Stimulated activated CD4-positive, alpha-beta T cell treated with anti-CD3 and anti-CD28 coated beads, Interleukin-4, amount 100 ng/mL, for 24 hours (primary cell): ENCODE results near the gene KRT78.
A peak's percentile ranks its signal among the peaks of the same experiment; 100 is the strongest.
"Not testable (repeated sequence)": the region's sequence is repeated elsewhere in the genome, so short reads cannot be mapped to it uniquely, and the experiment has no call there.

Experiments
- DNase-seq: peaks from one replicate; pipeline ENCODE4 v3.0.0-alpha.2; 2020

The KRT78 gene

GRCh38 chr12:52848661-52849255, at the start of gene KRT78:
Gene KRT78, minus strand, starts transcription at chr12:52848994. Its CDS starts 64 bp downstream, at chr12:52848930.
- no peak for DNase-seq

DNA sequence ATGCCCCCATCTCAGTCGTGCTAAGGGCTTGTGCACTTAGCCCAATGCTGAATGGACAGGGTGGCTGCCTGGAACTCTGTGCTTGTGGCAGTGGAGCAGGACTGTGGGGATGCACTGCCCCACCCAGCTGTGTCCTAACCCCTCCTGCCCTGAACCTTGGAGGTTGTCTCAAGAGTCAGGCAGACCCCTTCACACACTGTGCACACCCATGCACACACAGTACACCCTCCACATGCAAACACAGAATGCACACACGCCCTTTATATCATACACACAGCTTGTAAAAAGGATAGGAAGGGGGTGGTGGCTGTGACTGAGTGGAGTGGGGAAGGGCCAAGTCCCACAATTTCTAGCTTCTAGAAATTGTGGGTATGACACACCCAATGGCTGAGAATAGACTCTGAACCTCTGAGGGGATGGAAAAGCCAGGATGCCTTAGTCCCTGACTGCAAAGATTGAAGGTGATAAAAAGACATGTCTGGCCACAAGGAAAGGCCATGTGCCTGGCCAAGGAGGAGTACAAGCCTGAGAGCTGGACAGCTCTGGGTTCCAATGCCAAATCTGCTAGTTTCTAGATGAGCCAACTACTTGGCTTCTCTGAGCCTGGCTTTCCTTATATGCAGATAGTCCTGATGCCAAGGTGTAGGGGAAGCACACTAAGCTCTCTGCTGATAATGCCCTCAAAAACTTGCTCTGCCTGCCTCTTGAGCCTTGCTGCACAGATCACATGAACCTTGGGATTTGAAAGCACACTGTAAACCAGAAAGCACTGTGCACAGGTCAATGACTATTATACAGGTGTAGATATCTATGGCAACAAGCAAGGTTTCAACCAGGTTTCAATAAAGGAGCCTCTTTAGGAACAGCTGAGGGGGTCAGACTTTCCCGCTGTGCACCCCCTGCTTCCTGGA, 47.7 kb upstream of the KRT78 start:
- DNase-seq = no peak

DNA sequence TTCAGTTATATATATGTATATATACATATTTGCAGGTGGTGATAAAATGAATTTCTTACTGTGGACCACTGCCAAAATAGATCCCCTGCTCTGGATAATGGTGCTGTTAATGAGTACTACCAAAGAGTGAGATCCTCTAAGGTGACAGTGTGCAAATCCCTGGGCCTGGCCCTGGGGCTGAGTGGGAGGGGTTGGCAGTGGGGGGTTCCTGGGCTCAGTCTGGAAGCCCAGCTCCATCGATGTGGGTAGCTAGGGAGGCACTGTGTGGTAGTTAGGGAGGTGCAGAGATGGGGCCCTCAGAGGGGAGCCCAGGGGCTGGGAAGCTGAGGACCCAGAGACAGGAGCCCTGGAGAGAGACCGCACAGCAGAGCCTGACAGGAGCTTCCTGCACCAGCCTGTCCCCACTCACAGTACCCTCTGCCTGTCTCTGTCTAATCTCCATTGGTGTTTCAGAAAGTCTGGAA, 47.0 kb upstream of the KRT78 start:
- DNase-seq = no peak

DNA sequence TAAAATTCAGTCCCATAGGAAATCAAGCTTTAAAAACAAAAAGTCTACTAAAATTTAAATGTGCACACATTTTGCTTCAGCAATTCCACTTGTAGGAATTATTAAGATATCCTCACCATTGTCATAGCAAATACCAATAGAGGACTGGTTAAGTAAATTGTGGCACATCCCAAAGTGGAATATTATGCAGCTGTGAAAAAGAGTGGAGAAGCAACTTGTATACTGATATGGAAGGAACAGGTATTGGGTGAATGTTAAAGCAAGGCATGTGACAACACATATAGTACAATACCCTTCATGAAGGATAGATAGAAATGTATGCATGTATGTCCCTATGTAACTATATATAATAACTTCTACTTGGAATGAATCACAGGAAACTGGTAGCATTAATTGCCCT, 44.2 kb upstream of the KRT78 start:
- no peak for DNase-seq

DNA sequence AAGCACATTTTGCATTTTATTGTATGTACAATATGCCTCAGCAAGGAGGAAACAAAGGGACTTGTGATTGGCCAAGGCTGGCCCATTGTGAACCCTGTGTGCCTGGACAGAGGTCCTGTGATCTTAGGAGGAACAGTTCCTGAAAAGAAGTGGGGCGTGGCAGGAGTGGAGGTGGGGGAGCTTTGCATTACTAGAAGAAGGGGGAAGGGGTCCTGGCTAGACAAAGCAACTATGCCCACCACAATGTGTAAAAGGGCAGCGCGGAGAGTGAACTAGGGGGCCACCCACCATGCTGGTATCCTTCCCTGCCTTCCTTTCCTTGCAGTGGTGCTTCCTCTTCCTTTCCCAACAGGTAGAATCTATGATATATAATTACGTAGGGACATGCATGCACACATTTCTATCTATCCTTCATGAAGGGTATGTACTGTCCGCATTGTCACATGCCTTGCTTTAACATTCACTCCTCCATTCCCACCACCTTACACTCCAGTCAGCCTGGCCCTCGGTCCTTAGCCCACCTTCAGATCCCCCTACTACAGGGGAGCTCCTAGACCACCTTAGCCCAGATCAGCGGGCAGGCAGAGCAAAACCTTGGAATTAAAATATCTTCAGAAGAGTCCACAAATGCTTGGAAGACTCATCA, 43.5 kb upstream of the KRT78 start:
- DNase-seq = no peak

- DNase-seq = no peak
These were observed 42.2 kb upstream of the KRT78 start for GRCh38 chr12:52891044-52891443.

DNA sequence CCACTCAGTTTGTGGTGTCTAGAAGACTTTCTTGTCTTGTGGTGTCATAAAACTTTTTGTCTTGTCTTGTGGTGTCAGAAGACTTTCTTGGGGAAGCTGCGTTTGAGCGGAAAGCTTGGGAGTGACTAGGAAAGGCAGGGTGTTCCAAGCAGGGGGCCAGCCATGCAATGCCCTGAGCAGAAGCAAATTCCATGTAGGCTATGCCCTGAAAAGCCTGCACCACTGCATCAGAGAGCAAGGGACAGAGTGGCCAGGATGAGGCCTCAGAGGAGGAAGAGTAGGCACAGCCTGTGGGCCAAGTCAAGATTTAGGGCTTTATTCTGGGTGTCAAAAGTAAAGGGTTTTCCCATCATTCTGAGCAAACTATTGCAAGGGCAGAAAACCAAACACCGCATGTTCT, 41.6 kb upstream of the KRT78 start:
- DNase-seq = no peak

DNA sequence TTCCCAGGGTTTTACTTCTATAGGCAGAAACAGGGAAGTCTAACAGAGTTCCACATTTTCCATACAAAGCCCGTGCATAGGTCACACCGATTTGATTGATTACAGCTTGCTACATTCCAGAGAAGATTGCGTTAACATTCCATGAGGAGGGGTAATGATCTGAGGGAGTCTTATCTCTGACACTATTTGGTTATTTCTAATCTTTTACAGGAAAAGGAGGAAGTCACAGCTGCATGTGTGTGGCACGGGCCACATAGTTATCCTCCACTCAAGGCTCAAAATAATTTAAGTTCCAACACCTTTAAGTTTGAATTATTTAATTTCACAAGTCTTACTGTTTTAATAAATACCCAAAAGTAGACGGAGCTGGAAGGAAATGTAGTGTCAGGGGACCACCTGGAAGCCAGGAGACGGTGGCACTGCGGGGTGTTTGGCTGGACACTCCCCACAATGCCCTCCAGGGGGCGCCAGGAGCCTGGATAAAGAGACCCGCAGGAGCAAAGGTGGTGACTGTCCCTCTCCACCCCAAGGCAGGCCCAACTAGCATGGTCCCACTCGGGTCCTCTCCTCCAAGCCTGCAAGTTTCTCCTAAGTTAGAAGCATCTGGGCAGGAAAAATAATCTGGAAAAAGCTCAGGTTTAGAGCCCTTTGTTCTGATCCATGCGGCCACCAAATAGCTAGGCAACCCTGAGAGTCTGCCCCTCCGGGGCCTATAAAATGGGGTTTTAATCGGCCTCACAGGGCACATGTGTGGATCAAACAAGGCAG, 35.9 kb upstream of the KRT78 start:
- DNase-seq = peak; percentile 84

DNA sequence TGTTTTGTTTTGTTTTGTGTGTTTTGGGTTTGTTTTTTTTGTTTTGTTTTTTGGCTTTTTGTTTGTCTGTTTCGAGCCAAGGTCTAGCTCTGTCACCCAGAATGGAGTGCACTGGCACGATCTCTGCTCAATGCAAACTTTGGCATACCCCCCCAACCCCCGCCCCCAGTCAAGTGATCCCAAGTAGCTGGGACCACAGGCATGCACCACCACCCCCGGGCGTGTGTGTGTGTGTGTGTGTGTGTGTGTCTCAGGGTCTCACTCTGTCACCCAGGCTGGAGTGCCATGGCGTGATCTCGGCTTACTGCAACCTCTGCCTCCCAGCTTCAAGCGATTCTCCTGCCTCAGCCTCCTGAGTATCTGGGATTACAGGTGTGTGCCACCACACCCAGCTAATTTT, 31.7 kb upstream of the KRT78 start:
- DNase-seq = not testable (repeated sequence)

- peak; percentile 74 for DNase-seq
These were observed 30.9 kb upstream of the KRT78 start for GRCh38 chr12:52879394-52880351.

GRCh38 chr12:52878507-52879393, 30.0 kb upstream of the KRT78 start:
- DNase-seq = no peak

DNA sequence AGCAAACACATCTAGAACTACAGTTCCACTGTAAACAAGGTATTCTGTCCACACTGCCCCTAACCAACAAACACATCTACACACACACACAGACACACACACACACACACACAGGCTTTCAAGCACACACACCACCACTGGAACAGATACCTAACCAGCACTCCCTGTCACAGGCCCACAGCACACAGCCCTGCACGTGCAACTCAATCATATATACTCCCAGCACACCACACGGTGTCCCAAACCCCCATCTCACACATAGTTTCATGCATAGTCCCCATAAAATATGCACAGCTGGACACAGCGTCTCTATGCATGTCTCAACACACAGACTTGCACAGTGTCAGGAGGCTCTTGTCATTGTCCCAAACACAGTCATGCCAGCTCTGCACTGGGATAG, 28.4 kb upstream of the KRT78 start:
- no peak for DNase-seq

DNA sequence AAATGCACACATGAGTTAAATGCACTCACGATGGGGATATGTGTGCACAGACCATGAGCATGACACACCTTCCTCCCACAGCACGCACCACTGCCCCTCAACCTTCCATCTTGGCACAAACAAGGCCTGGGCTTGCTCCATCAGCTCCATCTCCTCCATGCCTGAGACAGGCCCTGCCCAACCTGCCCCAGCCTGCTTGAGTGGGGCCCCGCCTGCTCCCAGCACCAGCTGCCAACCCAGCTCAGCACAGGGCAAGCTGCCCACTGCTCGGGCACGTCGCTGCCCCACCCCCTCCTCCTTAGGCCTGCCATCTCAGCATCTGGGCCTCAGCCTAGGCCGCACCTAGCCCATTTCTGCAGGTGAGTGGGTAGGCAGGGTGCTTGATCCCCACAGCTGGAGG, 27.6 kb upstream of the KRT78 start:
- no peak for DNase-seq

DNA sequence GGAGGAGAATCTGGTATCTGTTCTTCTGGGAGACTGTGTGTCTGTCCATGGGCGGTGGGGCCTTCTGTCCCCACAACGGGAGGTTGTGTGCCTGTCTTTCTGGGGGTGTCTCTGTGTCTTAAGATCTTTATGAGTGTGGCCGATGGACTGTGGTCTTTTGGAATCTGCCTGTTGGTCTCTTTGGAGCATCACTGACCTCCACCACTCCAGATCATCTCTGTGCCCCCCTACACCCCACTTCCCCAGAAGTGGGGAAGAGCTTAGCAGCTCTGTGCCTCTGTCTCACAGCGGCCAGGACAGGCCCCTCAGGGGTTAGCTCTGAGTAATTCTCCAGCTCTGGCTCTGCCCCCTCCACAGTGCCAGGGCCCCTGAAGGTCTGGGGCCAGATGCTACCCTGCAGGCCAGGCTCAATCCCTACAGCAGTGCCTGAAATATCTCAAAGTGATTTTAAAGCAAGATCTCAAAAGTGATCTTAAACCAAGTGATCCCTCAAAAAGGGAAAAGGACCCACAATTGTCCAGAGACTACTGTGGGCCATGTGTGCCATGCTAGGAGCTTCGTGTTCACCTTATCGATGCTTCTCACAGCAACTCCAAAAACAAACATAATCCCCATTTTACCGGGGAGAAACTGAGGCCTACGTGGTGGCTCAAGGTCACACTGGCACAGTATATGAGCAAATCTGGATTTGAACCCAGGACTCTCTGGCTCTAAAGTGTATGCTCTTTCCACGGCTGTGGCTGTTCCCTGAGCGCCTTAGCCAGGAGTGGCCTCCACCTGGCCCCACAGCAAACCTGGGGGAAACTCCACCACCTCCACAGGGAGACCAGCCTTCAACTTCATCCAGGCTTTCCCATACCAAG, 26.0 kb upstream of the KRT78 start:
- DNase-seq = no peak

DNA sequence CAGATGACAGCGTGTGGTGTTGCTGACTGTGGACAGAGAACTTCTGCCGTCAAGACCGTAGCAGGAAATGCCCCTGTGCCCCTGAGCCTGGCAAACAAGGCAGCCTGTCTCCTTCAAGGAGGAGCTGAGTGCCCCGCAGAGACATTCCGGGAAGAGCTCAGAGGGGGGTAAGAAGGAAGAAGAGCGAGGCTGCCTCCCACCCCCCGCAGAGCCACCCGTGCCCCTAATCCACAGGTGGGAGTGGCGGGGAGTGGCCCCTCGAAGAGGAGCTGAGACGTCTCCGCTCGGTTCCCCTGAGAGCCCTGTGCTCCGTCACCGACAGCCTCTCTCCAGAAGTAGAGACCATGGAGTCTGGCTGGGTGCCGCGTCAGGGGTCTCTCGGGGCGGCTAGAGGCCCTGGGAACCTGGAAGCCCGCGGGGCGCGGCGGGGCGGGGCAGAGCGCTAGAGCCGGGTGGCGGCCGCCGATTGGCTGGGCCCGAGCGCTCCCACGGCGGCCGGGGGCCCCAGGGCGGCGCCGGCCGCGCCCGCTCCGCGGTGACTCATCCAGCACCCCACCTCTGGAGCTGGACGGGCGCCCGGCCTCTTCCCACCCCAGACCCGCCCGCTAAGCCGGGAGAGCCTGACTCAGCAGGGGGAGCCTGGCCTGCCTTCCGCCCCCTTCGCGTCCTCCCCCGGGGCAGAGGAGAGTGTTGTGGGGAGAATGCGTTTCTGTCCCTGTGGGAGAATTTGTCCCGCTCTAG, 25.2 kb upstream of the KRT78 start:
- peak; percentile 50 for DNase-seq

DNA sequence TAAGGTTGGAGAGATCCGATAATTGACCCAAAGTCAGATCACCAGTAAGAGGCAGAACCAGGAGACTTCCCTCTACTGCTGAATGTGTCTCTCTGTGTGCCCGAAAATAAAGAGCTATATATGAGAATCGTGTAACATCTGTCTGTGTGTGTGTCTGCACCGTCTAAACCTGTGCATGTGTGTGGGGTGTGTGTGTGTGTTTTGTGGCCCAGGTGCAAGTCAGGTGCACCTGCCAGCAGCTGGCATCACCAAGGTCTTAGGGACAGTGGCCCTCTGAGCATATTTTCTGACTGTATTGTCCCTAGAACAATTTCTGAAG, 24.7 kb upstream of the KRT78 start:
- DNase-seq = no peak

- no peak for DNase-seq
These were observed 24.0 kb upstream of the KRT78 start for GRCh38 chr12:52872644-52873389.

DNA sequence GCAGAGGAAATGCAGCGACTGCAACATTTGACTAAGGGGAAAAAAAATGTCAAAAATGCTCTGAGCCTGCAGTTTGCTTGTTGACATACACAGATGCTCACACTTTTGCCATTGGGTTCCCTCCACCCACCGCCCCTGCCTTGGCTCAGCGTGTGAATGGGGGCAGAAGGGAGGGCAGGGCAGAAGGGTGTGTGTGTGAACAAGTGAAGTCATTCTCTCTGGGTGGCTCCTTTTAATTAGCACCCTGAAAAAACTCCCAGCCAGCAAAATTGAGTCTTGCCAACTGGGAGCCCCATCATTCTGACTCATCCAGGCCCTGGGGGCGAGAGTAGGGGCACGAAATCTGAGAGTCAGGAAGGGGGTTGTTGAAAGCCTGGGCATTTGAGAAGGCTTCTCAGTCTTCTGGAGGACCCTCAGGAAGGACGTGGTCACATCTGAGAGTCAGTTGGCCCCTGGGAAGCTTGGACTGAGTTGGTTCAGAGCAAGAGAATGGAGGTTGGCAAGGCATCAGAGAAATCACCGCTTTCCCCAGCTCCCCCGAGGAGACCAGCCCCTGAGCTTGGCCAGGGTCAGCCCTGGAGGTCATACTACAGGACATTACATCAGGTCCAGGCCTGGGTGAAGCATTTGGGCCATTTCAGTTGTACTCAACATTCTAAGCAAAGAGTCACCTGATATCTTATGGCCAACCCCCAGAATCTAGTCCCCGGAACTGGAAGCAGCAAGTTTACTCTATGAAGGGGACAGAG, 22.7 kb upstream of the KRT78 start:
- no peak for DNase-seq
